Kidney epithelial cell (primary cell): ENCODE results near the gene MAP3K20. TPM values are rescaled to one million over a fixed set of nuclear protein-coding genes. Genes with fewer than 3 reads are reported as not detected.

Source experiments
- DNase-seq: peaks from one replicate; pipeline ENCODE4 v3.0.0-alpha.2; 2010; ENCODE audit warnings: low read depth
- H3K27me3 ChIP-seq: 2 replicates; pipeline ENCODE4 v1.6.0; 2011; ENCODE audit warnings: low read length; ENCODE audit not compliant: control insufficient read depth, insufficient read depth
- H3K36me3 ChIP-seq: 2 replicates; pipeline ENCODE4 v1.5.1; 2011; ENCODE audit warnings: low read length; ENCODE audit not compliant: control insufficient read depth, insufficient read depth
- H3K4me3 ChIP-seq: 2 replicates; pipeline ENCODE4 v1.5.1; 2011; ENCODE audit warnings: low read depth, mild to moderate bottlenecking, control low read depth, low read length
- total RNA-seq: library from RNA; depleted of rRNA; stranded (reverse); fragments of >200 nt; gene quantifications from 2 replicates; pipeline ENCODE4 v1.2.3, GENCODE V29; 2015
- TF ChIP-seq, protein P1 (sequence below): IDR thresholded peaks from 2 replicates; pipeline ENCODE4 v1.5.1; 2011; ENCODE audit warnings: mild to moderate bottlenecking, moderate library complexity, low read length, control low read depth, inconsistent platforms; ENCODE audit not compliant: insufficient read depth, poor library complexity, severe bottlenecking

MAP3K20 gene
- total RNA-seq, 1 donor from 2014 or later = 18.9 TPM

DNA sequence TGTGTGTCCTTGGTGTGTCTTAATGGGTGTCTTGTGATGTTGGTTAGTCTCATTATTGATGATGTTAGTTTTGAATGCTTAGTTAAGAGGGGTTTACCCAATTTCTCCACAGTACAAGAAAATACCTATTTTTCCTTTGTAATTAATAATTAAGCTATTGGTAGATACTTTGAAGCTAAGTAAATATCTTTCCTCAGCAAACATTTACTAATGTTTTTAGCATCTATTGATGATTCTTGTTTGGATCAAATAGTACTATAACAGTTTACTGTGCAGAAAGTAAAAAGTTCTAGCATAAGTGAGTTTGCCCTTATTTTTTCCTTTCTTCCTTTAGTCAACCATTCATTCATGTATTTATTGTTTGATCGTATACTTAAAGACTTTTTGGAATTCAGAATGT is 19.1 kb downstream of the MAP3K20 start:
- Histone ChIP-seq H3K36me3 (no peaks in the 10 kb centered on the region), H3K27me3 (no peaks in the 10 kb centered on the region), H3K4me3 (no peak overlapping the region)
- TF ChIP-seq, protein P1, sequence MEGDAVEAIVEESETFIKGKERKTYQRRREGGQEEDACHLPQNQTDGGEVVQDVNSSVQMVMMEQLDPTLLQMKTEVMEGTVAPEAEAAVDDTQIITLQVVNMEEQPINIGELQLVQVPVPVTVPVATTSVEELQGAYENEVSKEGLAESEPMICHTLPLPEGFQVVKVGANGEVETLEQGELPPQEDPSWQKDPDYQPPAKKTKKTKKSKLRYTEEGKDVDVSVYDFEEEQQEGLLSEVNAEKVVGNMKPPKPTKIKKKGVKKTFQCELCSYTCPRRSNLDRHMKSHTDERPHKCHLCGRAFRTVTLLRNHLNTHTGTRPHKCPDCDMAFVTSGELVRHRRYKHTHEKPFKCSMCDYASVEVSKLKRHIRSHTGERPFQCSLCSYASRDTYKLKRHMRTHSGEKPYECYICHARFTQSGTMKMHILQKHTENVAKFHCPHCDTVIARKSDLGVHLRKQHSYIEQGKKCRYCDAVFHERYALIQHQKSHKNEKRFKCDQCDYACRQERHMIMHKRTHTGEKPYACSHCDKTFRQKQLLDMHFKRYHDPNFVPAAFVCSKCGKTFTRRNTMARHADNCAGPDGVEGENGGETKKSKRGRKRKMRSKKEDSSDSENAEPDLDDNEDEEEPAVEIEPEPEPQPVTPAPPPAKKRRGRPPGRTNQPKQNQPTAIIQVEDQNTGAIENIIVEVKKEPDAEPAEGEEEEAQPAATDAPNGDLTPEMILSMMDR = no peak
- DNase-seq = no peak

DNA sequence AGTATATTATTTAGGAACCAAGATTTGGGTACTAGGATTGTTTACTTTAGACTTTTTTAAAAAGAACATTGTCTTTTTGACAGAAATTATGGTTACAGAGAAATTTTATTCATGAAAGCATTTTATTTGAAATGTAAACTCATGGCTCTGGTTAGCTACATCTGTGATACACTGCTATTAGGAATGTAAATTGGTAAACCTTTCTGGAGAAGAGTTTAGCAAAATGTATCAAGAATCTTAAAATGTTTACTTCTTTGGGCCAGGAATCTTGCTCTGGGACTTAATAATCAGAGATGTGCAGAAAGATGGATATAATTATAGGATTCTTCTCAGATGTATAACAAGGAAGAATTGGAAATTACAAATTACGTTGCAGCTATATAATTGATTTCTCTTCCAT is 19.7 kb downstream of the MAP3K20 start:
- TF ChIP-seq, protein P1 = no peak
- no peak overlapping the region for H3K4me3 ChIP-seq
- H3K27me3 ChIP-seq = no peaks in the 10 kb centered on the region
- no peak for DNase-seq
- no peaks in the 10 kb centered on the region for H3K36me3 ChIP-seq

DNA sequence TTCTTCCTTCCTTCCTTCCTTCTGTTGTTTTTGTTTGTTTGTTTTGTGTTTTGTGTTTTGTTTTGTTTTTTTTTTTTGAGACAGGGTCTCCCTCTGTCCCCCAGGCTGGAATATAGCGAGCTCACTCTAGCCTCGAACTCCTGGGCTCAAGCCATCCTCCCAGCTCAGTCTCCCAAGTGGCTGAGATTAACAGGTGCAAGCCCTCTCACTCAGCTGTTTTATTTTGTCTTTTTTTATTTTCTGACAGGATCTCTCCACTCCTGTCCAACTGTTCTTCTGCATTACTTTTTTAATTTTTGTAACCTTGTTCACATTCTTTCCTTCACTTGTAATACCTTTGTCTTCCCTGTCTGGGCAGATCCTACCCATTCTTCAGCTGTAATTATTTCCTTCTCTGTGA is 23.6 kb downstream of the MAP3K20 start:
- DNase-seq = no peak
- TF ChIP-seq, protein P1 = no peak
- H3K4me3 ChIP-seq = no peak overlapping the region
- H3K36me3 ChIP-seq = no peaks in the 10 kb centered on the region
- H3K27me3 ChIP-seq = no peaks in the 10 kb centered on the region

DNA sequence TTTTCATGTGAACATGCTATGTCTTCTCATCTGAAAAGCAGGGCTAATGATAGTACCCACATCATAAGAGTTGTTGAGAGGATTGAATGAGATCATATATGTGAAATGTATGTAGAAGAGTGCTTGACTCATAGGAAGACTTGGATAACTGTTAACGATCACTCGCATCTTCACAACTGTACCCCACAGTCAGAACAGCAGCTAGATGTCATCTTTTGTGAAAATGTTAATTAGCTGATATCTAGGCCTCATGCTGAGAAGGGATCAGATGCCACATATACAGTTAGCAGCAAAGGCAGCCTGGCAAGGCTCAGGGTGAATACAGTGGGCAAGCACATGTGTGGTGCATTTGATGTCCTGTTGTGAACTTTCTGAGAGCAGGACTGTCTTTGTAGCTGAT is 24.2 kb downstream of the MAP3K20 start:
- Histone ChIP-seq H3K27me3 (no peaks in the 10 kb centered on the region), H3K36me3 (no peaks in the 10 kb centered on the region), H3K4me3 (no peak overlapping the region)
- DNase-seq = no peak
- TF ChIP-seq, protein P1 = no peak

DNA sequence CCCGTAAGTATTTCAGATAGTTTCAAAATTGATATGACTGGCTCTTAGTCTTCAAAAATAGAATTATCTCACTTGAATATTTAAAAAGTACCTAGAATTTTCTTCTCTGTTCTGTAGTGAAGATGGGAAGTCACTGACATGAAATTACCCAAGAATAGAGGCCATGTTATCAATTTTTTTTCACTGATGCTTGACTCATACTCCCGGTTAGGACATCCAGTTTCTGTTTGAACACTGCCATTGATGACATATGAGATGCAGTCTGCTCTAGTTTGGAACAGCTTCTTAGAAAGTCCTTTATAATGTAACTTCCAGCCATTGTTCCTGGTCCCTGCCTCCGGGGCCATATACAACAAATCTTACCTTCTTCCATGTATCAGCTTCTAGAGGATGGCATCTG is 26.0 kb downstream of the MAP3K20 start:
- no peak for DNase-seq
- Histone ChIP-seq H3K36me3 (no peaks in the 10 kb centered on the region), H3K27me3 (no peaks in the 10 kb centered on the region), H3K4me3 (no peak overlapping the region)
- TF ChIP-seq, protein P1 = no peak

DNA sequence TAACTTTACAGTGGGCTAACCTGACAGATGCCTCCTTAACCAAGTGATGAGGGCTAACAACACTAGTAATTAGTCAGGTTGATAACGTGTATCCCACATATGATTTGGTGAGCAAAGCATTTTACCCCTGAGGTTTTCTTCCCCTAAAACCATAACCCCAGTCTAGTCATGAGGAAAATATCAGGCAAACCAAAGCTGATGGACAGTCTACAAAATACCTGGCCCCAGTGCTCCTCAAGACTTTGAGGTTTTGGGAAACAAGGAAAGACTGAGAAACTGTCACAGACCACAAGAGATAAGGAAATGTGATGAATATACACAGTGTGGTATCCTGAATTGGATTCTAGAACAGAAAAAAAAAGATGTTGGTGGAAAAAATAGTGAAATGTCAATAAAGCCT is 28.5 kb downstream of the MAP3K20 start:
- Histone ChIP-seq H3K36me3 (no peaks in the 10 kb centered on the region), H3K4me3 (no peak overlapping the region), H3K27me3 (no peaks in the 10 kb centered on the region)
- no peak for DNase-seq
- TF ChIP-seq, protein P1 = no peak
